ENCODE results near the gene TMPRSS11D. TPM values are rescaled to one million over a fixed set of nuclear protein-coding genes. Genes with fewer than 3 reads are reported as not detected.

The TMPRSS11D gene
- total RNA-seq, 1 experiment from 2014 or later = not detected

- TF ChIP-seq REST (IDR thresholded peaks at IDR 0.05; ENCODE audit: low read depth) = no peak
- TF ChIP-seq FOSL1 (IDR thresholded peaks at IDR 0.05; ENCODE audit: low read depth) = no peak
Measured at GRCh38 chr4:67927251-67927650, 43.4 kb upstream of the TMPRSS11D start (continued).

- Histone ChIP-seq H3K4me2 (ENCODE audit: low read length) (no peak overlapping the region), H3K9ac (ENCODE audit: low read length) (no peak overlapping the region), H3K27me3 (ENCODE audit: insufficient read depth, low read length) (no peaks in the 10 kb centered on the region), H3K36me3 (ENCODE audit: control insufficient read depth in 1 of 2, insufficient read depth in 2 of 2, low read length in 2 of 2) (no peaks in the 10 kb centered on the region), H3K4me3 (replicated peaks in 1 of 2; ENCODE audit: low read depth in 1 of 2, low read length in 2 of 2) (no peak overlapping the region), H3K9me3 (ENCODE audit: control insufficient read depth in 1 of 2, insufficient read depth in 1 of 2, low read depth in 1 of 2, low read length in 2 of 2) (no peaks in the 10 kb centered on the region), H3K79me2 (ENCODE audit: insufficient read depth, low read length) (no peaks in the 10 kb centered on the region), H4K20me1 (ENCODE audit: insufficient read depth) (no peaks in the 10 kb centered on the region), H2AFZ (ENCODE audit: low read depth, low read length, poor library complexity, severe bottlenecking) (no peak overlapping the region), H3K27ac (ENCODE audit: low read depth, low read length) (no peak overlapping the region), H3K9me2 (ENCODE audit: insufficient read depth) (no peaks in the 10 kb centered on the region), H3K4me1 (ENCODE audit: control insufficient read depth in 1 of 2, insufficient read depth in 2 of 2, low read length in 2 of 2) (peaks cover 0 to 19% of the 10 kb centered on the region in 2 experiments; a peak in 2 of 4 replicates)
- ChIA-PET RAD21 (ENCODE audit: low non-redundant PET in 1 of 2, low total read pairs in 2 of 2, uncharacterized antibody in 2 of 2, unreplicated experiment in 2 of 2) (no interaction called here), CTCF (no interaction called here), POLR2A (no interaction called here)
- ATAC-seq = no peak
- no TSS peak for BruUV-seq (replicated peaks)
- intact Hi-C loops (cut with micrococcal nuclease) = no loop called here
- DNase-seq (ENCODE audit: low read depth, low spot score) = no peak
- TF ChIP-seq RAD21 (IDR thresholded peaks at IDR 0.05; ENCODE audit: low read depth) (no peak), EGR1 (IDR thresholded peaks at IDR 0.05; ENCODE audit: low read depth) (no peak), SP1 (IDR thresholded peaks at IDR 0.05; ENCODE audit: low read depth) (no peak), EZH2phosphoT487 (IDR thresholded peaks at IDR 0.05; ENCODE audit: borderline replicate concordance) (no peak), REST (IDR thresholded peaks at IDR 0.05; ENCODE audit: low read depth) (no peak), ZBTB33 (IDR thresholded peaks at IDR 0.05; ENCODE audit: extremely low read depth, insufficient replicate concordance, low read length) (no peak), ZFX (IDR thresholded peaks at IDR 0.05) (no peak), POLR2A (IDR thresholded peaks at IDR 0.05; ENCODE audit: borderline replicate concordance, extremely low read depth, insufficient read depth, insufficient read length) (no peak)
Measured at GRCh38 chr4:67926485-67926884, 42.7 kb upstream of the TMPRSS11D start.
